Sigmoid colon (tissue), 7 donors: ENCODE measurements around the gene BBX. TPM values are rescaled to one million over a fixed set of nuclear protein-coding genes. Genes with fewer than 3 reads are reported as not detected.

Experiments used
- DNase-seq: peaks from one replicate; pipeline ENCODE4 v3.0.0-alpha.2; 2019
- H3K27ac ChIP-seq, 4 donors: fragments of 200-600 bp; sonication (generic); one replicate each; pipeline ENCODE4 v1.5.1; 2016 to 2019; ENCODE audit warnings: mild to moderate bottlenecking in 1 of 4
- H3K27me3 ChIP-seq, 3 donors: fragments of 200-600 bp; sonication (generic); one replicate each; pipeline ENCODE4 v1.5.1; 2019; ENCODE audit warnings: mild to moderate bottlenecking in 1 of 3
- H3K36me3 ChIP-seq, 4 donors: fragments of 200-600 bp; sonication (generic); one replicate each; pipeline ENCODE4 v1.5.1; 2016 to 2019
- H3K4me1 ChIP-seq, 4 donors: fragments of 200-600 bp; sonication (generic); one replicate each; pipeline ENCODE4 v1.5.1; 2017 to 2019
- H3K4me3 ChIP-seq, 4 donors: fragments of 200-600 bp; sonication (generic); one replicate each; pipeline ENCODE4 v1.5.1; 2017 to 2019; ENCODE audit warnings: mild to moderate bottlenecking in 2 of 4, moderate library complexity in 1 of 4
- H3K9me3 ChIP-seq, 4 donors: fragments of 200-600 bp in 3 of 4; sonication (generic) in 3 of 4; one replicate each; pipeline versions ENCODE4 v1.5.1 to v1.6.1; 2013 to 2019
- EP300 ChIP-seq, 4 donors: sonication (generic); formaldehyde crosslinking; IDR thresholded peaks; one replicate each; pipeline ENCODE4 v1.6.1; 2017; ENCODE audit warnings: antibody characterized with exemption in 4 of 4
- POLR2A ChIP-seq, 2 donors: fragments of 450-650 bp; IDR thresholded peaks; one replicate each; pipeline ENCODE4 v1.6.1; 2016; ENCODE audit warnings: antibody characterized with exemption in 2 of 2, mild to moderate bottlenecking in 2 of 2, moderate library complexity in 2 of 2
- POLR2AphosphoS5 ChIP-seq, 4 donors: sonication (generic); formaldehyde crosslinking; IDR thresholded peaks; one replicate each; pipeline ENCODE4 v1.6.1; 2017; ENCODE audit warnings: antibody characterized with exemption in 4 of 4
- WGBS, 2 donors: extraction: QIAGEN DNeasy Blood & Tissue Kit; methylation state at CpG; one replicate each; pipeline ENCODE4 v1.1.7; 2013; 5-methylcytosine and 5-hydroxymethylcytosine counted together
- intact Hi-C: fragments of 100-400 bp; cut with DNase I; formaldehyde crosslinking; loops from one replicate; pipeline ENCODE4 v1.15.1; 2023
- polyA plus RNA-seq, 3 donors: library from polyadenylated mRNA; stranded (reverse); fragments of 200-250 nt; gene quantifications; one replicate each; pipeline ENCODE4 v1.2.3, GENCODE V29; 2013
- total RNA-seq, 4 donors: library from RNA; depleted of rRNA; stranded (reverse); fragments of >200 nt; gene quantifications; one replicate each; pipeline ENCODE4 v1.1.0, GENCODE V29; 2016
- TF ChIP-seq, protein P1 (sequence below), 4 experiments: fragments of 450-650 bp in 3 of 4; fragments of 200-600 bp in 1 of 4; IDR thresholded peaks; one replicate each; pipeline ENCODE4 v1.5.1; 2016 to 2019; ENCODE audit warnings: antibody characterized with exemption in 4 of 4, mild to moderate bottlenecking in 3 of 4, moderate library complexity in 2 of 4
- donor health status: healthy with polysubstance abuse.
- donor health status: Bipolar disorder and iron deficiency.
- donor health status: healthy.

BBX gene
- total and polyA plus RNA-seq, 7 donors = 3.0 to 93.3 (median 71.1) TPM

DNA sequence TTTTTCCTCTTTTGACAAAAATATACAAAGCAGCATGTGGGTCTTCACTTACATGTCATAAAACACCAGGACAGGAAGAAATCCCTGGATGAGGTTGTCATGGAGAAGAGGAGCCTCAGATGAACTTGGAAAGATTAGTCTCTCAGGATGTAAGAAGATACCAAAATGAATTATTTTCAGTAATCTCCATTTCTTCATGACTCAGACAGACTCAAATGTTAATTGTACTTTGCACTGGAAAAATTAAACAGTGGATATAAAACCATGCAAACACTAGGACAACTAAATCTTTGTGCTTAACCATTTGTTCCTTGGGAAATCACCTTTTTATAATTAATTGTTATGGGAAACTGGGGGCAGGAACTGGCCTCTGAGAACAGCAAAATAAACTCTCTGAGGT, 331.1 kb downstream of the BBX start:
- intact Hi-C loops = no loop called here
- Histone ChIP-seq H3K4me1 (no peaks in the 10 kb centered on the region), H3K4me3 (no peak overlapping the region), H3K27me3 (no peaks in the 10 kb centered on the region), H3K36me3 (no peaks in the 10 kb centered on the region), H3K9me3 (peaks cover 0 to 4% (median 0%) of the 10 kb centered on the region in 4 donors), H3K27ac (no peak overlapping the region)
- TF ChIP-seq EP300 (IDR thresholded peaks at IDR 0.05) (no peak), POLR2A (IDR thresholded peaks at IDR 0.05) (no peak), POLR2AphosphoS5 (IDR thresholded peaks at IDR 0.05) (no peak)
- TF ChIP-seq, protein P1, sequence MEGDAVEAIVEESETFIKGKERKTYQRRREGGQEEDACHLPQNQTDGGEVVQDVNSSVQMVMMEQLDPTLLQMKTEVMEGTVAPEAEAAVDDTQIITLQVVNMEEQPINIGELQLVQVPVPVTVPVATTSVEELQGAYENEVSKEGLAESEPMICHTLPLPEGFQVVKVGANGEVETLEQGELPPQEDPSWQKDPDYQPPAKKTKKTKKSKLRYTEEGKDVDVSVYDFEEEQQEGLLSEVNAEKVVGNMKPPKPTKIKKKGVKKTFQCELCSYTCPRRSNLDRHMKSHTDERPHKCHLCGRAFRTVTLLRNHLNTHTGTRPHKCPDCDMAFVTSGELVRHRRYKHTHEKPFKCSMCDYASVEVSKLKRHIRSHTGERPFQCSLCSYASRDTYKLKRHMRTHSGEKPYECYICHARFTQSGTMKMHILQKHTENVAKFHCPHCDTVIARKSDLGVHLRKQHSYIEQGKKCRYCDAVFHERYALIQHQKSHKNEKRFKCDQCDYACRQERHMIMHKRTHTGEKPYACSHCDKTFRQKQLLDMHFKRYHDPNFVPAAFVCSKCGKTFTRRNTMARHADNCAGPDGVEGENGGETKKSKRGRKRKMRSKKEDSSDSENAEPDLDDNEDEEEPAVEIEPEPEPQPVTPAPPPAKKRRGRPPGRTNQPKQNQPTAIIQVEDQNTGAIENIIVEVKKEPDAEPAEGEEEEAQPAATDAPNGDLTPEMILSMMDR (IDR thresholded peaks at IDR 0.05) = no peak
- DNase-seq = no peak

DNA sequence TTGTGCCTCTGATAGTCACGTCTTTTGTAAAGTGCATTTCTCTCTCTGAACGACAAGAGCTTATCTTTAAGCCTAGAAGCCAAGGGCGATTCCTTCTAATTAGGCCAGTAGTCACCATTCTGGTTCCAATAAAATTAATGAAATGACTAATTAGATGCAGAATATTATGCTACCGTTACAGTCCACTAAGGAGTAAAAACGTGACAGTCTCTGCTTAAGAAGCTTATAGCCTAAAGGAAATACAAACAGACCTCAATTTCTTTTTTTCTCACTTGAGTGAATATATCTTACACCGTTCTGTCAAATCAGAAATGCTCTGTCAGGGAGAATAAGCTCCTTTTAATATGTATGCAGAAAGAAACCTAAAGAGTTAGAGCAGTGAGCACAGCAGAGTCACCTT, 332.0 kb downstream of the BBX start:
- Histone ChIP-seq H3K36me3 (no peaks in the 10 kb centered on the region), H3K9me3 (peaks cover 0 to 4% (median 0%) of the 10 kb centered on the region in 4 donors), H3K27me3 (no peaks in the 10 kb centered on the region), H3K4me3 (no peak overlapping the region), H3K27ac (no peak overlapping the region), H3K4me1 (no peaks in the 10 kb centered on the region)
- intact Hi-C loops = no loop called here
- DNase-seq = no peak
- TF ChIP-seq, protein P1 (IDR thresholded peaks at IDR 0.05) = no peak
- TF ChIP-seq EP300 (IDR thresholded peaks at IDR 0.05) (no peak), POLR2A (IDR thresholded peaks at IDR 0.05) (no peak), POLR2AphosphoS5 (IDR thresholded peaks at IDR 0.05) (no peak)
- WGBS, 2 donors = 87% methylated on average over 6 of the region's 6 CpGs

DNA sequence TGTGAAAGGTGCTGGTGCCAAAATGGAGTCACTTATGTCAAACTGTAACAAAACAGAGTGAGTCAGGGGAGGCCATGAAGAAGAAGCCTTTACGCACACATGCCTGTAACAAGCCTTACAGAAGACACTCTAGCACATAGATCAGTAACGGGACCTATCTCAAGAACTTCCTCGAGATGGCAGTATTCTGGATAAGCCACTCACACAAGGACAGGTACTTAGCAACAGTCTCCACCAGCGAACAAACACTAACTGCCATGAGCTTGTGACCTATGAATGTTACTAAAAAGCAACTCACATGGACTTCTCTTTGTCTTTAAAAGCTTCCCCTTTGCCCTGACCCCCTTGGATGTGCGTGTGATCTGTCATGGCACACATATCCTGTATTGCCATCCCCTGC, 332.9 kb downstream of the BBX start:
- intact Hi-C loops = no loop called here
- no peak overlapping the region for H3K4me3 ChIP-seq
- no peak overlapping the region for H3K27ac ChIP-seq
- H3K36me3 ChIP-seq = no peaks in the 10 kb centered on the region
- no peaks in the 10 kb centered on the region for H3K27me3 ChIP-seq
- no peaks in the 10 kb centered on the region for H3K4me1 ChIP-seq
- WGBS, 2 donors = 51 to 77% methylated on average over 5 of the region's 5 CpGs
- DNase-seq = no peak
- TF ChIP-seq, protein P1 (IDR thresholded peaks at IDR 0.05) = no peak
- TF ChIP-seq EP300 (IDR thresholded peaks at IDR 0.05) = no peak
- no peak for TF ChIP-seq POLR2A (IDR thresholded peaks at IDR 0.05)
- no peak for TF ChIP-seq POLR2AphosphoS5 (IDR thresholded peaks at IDR 0.05)
- H3K9me3 ChIP-seq = peaks cover 0 to 4% (median 0%) of the 10 kb centered on the region in 4 donors

DNA sequence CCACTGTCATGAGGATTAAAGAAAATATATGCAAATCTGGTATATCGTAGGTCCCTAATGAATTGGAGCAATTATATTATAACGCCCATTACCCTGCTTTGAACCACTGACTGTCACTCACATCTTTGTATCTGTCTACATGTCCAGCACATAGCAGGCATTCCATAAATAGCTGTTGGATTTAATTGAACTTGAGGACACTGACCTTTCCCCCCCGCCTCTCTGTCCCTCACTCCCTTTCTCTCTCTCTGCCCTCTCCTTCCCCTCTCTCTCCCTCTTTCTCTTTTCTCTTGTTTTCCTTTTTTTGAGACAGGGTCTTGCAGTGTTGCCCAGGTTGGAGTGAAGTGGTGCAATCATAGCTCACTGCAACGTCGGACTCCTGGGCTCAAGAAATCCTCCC, 335.1 kb downstream of the BBX start:
- no peaks in the 10 kb centered on the region for H3K9me3 ChIP-seq
- no peaks in the 10 kb centered on the region for H3K36me3 ChIP-seq
- no peak for DNase-seq
- H3K4me1 ChIP-seq = no peaks in the 10 kb centered on the region
- H3K27me3 ChIP-seq = no peaks in the 10 kb centered on the region
- WGBS, 2 donors = 86 to 92% methylated on average over 5 of the region's 5 CpGs
- H3K27ac ChIP-seq = no peak overlapping the region
- intact Hi-C loops = no loop called here
- no peak overlapping the region for H3K4me3 ChIP-seq
- TF ChIP-seq POLR2A (IDR thresholded peaks at IDR 0.05) = no peak
- TF ChIP-seq, protein P1 (IDR thresholded peaks at IDR 0.05) = no peak
- no peak for TF ChIP-seq POLR2AphosphoS5 (IDR thresholded peaks at IDR 0.05)
- TF ChIP-seq EP300 (IDR thresholded peaks at IDR 0.05) = no peak

DNA sequence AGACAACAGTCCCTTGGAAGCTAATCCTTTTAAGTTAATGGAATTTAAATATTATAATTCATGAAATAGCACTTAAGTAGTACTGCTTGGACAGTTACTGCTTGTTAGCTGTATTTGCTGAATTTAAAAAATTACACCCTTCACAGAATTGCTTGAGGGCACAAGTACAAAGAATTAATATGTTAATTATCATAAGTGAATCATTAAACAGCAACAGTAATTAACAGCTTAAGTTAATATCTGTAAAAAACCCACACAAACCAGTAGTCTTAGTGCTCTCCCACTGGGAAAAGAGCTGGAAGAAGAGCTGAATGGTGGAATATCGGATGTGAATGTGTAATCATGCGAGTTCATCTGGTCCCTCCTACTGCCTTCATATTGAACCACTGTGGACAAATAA, 336.1 kb downstream of the BBX start:
- no peak for TF ChIP-seq EP300 (IDR thresholded peaks at IDR 0.05)
- TF ChIP-seq POLR2A (IDR thresholded peaks at IDR 0.05) = no peak
- TF ChIP-seq, protein P1 (IDR thresholded peaks at IDR 0.05) = no peak
- TF ChIP-seq POLR2AphosphoS5 (IDR thresholded peaks at IDR 0.05) = no peak
- H3K27ac ChIP-seq = no peak overlapping the region
- no peaks in the 10 kb centered on the region for H3K4me1 ChIP-seq
- H3K9me3 ChIP-seq = no peaks in the 10 kb centered on the region
- no peak for DNase-seq
- no peak overlapping the region for H3K4me3 ChIP-seq
- intact Hi-C loops = no loop called here
- no peaks in the 10 kb centered on the region for H3K27me3 ChIP-seq
- H3K36me3 ChIP-seq = no peaks in the 10 kb centered on the region
- 95 to 96% methylated on average over 2 of the region's 2 CpGs for WGBS, 2 donors
